GM19238 (cell line): ENCODE results near the gene CARMIL3.

Experiments used
- DNase-seq: peaks from one replicate; pipeline ENCODE4 v3.0.0; 2011; ENCODE audit warnings: low spot score; ENCODE audit not compliant: insufficient read length

Gene CARMIL3

DNA sequence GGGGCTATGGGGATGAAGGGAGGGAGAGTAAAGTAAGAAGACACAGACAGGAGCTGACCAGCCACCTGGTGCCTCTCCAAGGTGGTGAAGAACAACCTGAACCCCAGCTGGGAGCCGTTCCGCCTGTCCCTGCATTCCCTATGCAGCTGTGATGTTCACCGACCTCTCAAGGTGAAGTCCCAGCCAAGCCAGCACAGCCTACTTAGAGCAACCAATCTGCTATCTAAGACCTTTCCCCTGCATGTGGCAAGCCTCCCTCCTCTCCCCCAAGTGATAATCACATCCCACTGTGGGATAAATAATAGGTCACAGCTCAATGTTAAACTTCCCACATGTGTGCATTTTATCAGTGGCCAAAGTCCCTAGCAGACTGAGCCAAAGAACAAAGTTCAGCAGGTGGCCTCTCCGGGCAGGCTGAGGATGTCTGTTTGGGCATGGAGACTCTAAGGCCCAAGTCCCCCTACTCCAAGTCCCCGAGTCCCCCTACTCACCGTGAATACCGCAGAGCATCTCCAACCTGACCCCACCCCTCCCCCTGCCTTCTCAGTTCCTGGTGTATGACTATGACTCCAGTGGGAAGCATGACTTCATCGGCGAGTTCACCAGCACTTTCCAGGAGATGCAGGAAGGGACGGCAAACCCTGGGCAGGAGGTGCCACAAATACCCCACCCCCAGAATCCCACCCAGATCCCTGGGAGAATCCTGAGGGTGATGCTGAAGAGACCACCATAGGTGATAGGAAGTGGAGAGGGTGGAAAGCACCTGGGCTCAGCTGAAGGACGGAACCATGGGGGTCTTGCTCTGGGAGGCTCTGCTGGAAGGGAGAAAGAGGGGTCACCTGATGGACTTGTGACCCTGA lies 23.0 kb downstream of the CARMIL3 start:
- DNase-seq, result no peak

GRCh38 chr14:24075485-24076301 lies 23.9 kb downstream of the CARMIL3 start:
- no peak for DNase-seq

DNA sequence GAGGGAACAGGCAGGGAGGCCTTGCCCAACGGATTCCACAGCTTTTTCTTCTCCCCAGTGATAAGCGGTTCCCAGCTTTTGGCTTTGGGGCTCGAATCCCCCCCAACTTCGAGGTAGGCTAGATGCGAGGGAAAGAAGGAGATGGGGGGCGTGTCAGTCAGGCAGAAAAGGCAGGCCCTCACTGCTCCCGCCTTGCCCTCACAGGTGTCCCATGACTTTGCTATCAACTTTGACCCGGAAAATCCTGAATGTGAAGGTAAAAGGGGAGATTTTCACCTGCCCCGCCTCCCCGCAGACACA lies 24.4 kb downstream of the CARMIL3 start:
- DNase-seq, result no peak

DNA sequence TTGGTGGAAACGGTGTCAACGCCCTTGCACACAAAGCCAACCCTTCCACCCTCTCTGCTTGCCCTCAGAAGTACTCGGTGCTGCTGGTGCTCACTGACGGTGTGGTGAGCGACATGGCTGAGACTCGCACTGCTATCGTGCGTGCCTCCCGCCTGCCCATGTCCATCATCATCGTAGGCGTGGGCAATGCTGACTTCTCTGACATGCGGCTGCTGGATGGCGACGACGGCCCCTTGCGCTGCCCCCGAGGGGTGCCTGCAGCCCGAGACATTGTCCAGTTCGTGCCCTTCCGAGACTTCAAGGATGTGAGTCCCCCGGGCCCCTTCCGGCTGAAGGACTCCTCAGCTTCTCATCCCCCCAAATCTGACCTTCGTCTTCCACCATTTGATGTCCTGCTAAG lies 25.3 kb downstream of the CARMIL3 start:
- no peak for DNase-seq

DNA sequence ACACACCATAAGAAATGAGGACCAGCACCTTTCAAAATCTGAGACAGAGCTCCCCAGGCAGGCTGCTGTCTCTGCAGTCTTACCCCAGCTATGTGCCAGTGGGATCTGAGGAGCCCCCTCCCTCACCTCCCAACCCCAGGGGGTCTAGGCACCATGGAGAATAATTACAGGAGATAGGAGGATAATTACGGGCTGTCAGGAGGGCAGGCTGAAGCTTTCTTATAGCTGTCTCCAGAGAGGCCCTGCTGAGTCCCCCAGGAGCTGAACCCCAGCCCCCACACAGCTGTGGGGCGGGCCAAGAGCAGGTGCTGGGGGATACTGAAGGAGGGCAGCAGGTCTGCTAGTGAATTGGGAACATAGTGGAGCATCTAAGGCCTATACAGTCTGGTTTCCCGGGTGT lies 26.3 kb downstream of the CARMIL3 start:
- no peak for DNase-seq

- DNase-seq, result no peak
These were observed 27.8 kb downstream of the CARMIL3 start for GRCh38 chr14:24079491-24080141.

- DNase-seq, result no peak
These were observed 28.3 kb downstream of the CARMIL3 start for GRCh38 chr14:24080142-24080530.

- DNase-seq, result peak; percentile 88
These were observed 29.3 kb downstream of the CARMIL3 start for GRCh38 chr14:24080888-24081738.

DNA sequence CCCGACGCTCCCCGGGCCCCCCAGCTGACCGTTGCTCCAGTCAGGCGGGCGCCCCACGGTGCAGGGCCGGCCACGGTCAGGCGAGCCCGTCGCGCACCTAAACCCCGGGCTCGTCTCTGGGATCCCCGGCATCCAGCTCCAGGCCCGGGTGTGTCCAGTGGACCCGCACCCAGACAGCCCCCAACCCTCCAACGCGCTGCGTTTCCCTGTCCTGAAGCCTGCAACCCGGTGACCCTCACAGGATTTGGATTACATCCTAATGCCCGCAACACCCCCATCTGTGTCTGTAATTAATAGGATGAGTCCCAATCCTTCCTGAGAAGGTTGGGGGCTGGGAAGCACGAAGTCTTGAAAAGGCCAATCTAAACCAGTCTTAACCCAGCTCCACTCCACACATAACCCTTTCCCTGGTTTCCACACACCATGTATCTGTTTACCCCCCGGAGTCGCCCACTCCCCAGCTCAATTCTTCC lies 30.0 kb downstream of the CARMIL3 start:
- DNase-seq, result no peak

DNA sequence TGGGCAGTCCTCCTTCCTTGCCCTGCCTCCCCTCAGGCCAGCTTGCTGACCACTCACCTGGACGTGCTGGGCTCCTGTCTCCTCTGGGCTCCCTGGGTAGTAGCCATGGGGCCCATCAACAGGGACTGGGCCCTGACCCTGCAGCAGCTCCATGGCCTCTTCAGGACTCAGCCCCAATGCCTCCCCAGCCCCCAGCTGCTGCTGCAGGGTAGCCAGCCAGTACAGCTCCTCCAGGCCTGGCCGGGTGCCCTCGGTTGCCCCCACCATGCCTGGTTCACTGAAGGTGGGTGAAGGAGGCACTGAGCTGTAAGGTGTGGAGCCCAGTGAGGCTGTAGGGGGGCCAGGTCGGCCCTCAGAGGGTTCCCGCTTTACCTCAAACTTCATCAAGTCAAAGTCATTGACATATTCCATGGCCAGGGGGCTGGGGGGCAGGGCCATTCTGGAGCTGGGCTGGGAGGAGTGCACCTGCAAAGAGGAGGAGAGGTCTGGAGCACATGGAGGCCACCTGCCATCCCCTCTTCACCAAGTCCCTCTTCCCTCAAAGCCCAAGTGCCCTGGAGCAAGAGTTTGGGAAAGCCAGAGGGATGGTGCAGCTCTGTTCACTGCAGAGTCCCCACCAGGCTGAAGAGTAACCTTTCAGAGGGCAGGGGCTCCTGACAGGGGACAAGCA lies 30.7 kb downstream of the CARMIL3 start:
- DNase-seq, result no peak

DNA sequence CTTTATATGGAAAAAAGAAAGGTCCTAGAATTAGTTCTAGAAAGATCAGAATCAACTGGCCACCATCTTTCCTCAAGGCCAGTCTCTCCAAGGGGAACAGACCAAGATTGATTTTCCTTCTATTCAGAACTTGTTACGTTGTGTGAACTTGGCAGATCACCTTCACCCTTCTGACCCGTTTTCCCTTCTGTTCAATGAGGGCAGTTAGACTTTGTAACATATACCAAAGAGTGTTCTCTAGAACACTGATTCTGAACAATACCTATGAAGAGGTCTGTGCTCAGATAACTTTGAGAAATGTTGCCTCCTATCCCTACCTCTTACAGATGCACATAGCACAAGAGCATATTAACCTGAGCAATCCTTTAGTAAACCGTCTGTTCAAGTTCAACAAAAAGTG lies 31.7 kb downstream of the CARMIL3 start:
- no peak for DNase-seq

DNA sequence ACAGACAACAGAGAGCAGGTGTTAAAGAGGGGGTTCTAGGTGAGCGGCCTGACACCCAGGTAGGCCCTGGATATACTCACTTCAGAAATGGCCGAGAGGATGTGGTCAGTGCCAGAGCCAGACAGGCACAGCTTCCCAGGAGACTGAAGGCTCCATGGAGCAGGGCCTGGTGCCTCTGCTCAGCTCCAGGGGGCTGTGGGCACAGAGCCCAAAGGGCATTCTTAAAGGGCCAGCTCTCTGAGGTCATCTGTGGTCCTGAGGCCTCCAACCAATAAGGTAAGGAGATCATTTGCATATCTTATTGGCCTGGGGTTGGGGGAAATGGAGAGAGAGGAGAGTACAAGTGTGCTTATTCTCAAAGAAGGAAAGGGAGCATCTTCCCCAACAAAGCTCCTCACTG lies 32.6 kb downstream of the CARMIL3 start:
- DNase-seq, result no peak

GRCh38 chr14:24085215-24085614 lies 33.4 kb downstream of the CARMIL3 start:
- no peak for DNase-seq

- no peak for DNase-seq
These were observed 34.6 kb downstream of the CARMIL3 start for GRCh38 chr14:24086193-24086955.

DNA sequence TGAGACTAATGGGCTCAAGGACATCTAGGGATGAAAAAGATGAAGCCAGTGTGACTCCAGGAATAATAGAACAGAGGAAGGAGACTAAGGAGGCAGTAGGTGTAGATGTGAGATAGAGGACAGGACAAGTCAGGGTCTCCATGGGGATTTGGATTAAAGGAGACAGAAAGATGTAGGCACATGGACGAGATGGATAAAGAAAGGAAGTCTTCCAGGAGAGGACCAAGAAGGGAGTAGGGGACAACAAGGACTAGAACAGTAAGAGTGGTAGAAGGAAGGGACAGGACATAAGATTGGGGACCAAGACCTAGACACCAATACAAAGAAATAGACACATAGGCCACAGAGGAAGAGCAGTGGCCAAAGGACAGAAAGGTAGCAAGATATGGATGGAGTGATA lies 35.2 kb downstream of the CARMIL3 start:
- DNase-seq, result no peak

DNA sequence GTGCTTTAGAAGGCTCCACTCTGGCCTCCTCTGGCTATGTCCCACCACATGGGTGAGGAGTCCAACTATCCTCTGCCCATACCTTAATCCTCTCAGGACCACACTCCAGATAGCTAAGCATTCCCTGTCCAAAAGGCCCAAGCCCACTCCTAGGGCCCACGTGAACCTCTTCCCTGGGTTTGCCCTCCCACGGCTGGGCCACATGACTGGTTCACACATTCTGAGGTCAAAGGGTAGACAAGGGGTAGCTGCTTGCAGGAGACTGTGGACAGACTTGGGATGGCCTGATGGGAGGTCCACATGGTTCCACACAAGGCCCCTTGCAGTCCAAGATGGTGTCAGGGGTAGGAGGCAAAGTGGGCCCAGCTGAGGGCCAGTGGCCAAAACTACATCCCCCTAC lies 36.3 kb downstream of the CARMIL3 start:
- no peak for DNase-seq

DNA sequence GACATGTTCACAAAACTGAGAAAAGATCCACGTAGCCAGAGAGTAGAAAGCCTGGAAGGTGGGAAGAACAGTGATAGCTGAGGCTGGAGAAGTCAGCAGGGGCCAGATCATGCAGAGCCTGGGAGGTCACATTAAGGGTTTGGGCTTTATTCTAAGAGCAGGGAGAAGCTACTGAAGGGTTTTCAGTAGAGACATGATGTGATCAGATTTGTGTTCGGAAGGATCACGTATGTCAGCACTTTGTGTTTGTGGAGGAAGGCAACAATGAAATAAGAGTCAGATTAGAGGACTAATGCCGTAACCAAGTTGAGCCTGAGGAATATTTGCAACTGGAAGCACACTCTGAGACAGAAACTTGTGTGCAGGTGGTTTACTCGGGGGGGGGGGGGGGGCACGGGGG lies 38.1 kb downstream of the CARMIL3 start:
- DNase-seq, result no peak

GRCh38 chr14:24092110-24092504 lies 40.3 kb downstream of the CARMIL3 start:
- no peak for DNase-seq

GRCh38 chr14:24092505-24093206 lies 40.8 kb downstream of the CARMIL3 start:
- no peak for DNase-seq
